HCT116 (cell line): ENCODE data around the gene KCNA2. TPM values are rescaled to one million over a fixed set of nuclear protein-coding genes. Genes with fewer than 3 reads are reported as not detected.

Experiments
- ATAC-seq: fragments of 200-7000 bp; cut with Tn5 transposase; 2 replicates; pipeline ENCODE4 v1.9.1; 2020; ENCODE audit warnings: mild to moderate bottlenecking, moderate library complexity
- BruUV-seq: library from RNA; stranded (reverse); fragments of 400-500 nt; replicated peaks from 2 replicates; lab custom pipeline; 2021; lab: Mats Ljungman, UMichigan
- CTCF ChIA-PET: fragments of 300-600 bp; sonication (Branson Sonifier 250); formaldehyde crosslinking; loops from one replicate; lab custom pipeline; 2021; ENCODE audit warnings: antibody characterized with exemption; lab: Charles Lee
- POLR2A ChIA-PET: fragments of 300-600, 350-600 bp; sonication (Branson Sonifier 250); formaldehyde crosslinking; loops from one replicate; lab custom pipeline; 2021; ENCODE audit warnings: antibody characterized with exemption; lab: Charles Lee
- RAD21 ChIA-PET, 2 experiments: fragments of 300-600 bp; sonication (Branson Sonifier 250); formaldehyde crosslinking; loops; one replicate each; lab custom pipeline; 2023; ENCODE audit warnings: low total read pairs in 2 of 2; ENCODE audit not compliant: uncharacterized antibody in 2 of 2, unreplicated experiment in 2 of 2, low non-redundant PET in 1 of 2; lab: Charles Lee
- DNase-seq: peaks from one replicate; pipeline ENCODE4 v3.0.0-alpha.2; 2010; ENCODE audit warnings: low read depth, low spot score
- H2AFZ ChIP-seq: fragments of 200-600 bp; shearing (Covaris generic), sonication (generic); 2 replicates; pipeline ENCODE4 v1.6.1; 2017; ENCODE audit warnings: low read depth, mixed run types, mixed read lengths, antibody characterized with exemption, low read length; ENCODE audit not compliant: poor library complexity, severe bottlenecking
- H3K27ac ChIP-seq: 2 replicates; pipeline ENCODE4 v1.5.1; 2012; ENCODE audit warnings: low read depth, low read length
- H3K27me3 ChIP-seq: fragments of 200-600 bp; sonication (generic); 2 replicates; pipeline ENCODE4 v1.6.1; 2016; ENCODE audit warnings: mixed run types, low read length, mixed read lengths; ENCODE audit not compliant: insufficient read depth
- H3K36me3 ChIP-seq, 2 experiments: fragments of 200-500 bp in 1 of 2; fragments of 200-600 bp in 1 of 2; sonication (Bioruptor generic) in 1 of 2; sonication (generic) in 1 of 2; 2 replicates each; pipeline versions ENCODE4 v1.5.1 to v1.6.1; 2014 to 2016; ENCODE audit warnings: low read length in 2 of 2, inconsistent platforms in 1 of 2, mixed read lengths in 1 of 2, mixed run types in 1 of 2; ENCODE audit not compliant: insufficient read depth in 2 of 2, control insufficient read depth in 1 of 2
- H3K4me1 ChIP-seq, 2 experiments: fragments of 200-600 bp in 1 of 2; sonication (generic) in 1 of 2; 2 replicates each; pipeline versions ENCODE4 v1.5.1 to v1.6.1; 2012 to 2017; ENCODE audit warnings: low read length in 2 of 2, inconsistent platforms in 1 of 2, mild to moderate bottlenecking in 1 of 2, mixed read lengths in 1 of 2, mixed run types in 1 of 2, moderate library complexity in 1 of 2; ENCODE audit not compliant: insufficient read depth in 2 of 2, control insufficient read depth in 1 of 2
- H3K4me2 ChIP-seq: fragments of 200-600 bp; sonication (generic); 2 replicates; pipeline ENCODE4 v1.6.1; 2017; ENCODE audit warnings: mixed run types, low read length, mixed read lengths
- H3K4me3 ChIP-seq, 2 experiments: fragments of 200-600 bp in 1 of 2; sonication (generic) in 1 of 2; replicated peaks in 1 of 2; 2 replicates each; pipeline ENCODE4 v1.5.1; 2011 to 2016; ENCODE audit warnings: low read length in 2 of 2, control low read depth in 1 of 2, low read depth in 1 of 2, mild to moderate bottlenecking in 1 of 2, mixed read lengths in 1 of 2, mixed run types in 1 of 2
- H3K79me2 ChIP-seq: fragments of 200-600 bp; sonication (generic); 2 replicates; pipeline ENCODE4 v1.6.1; 2017; ENCODE audit warnings: mild to moderate bottlenecking, mixed run types, low read length, moderate library complexity, mixed read lengths; ENCODE audit not compliant: insufficient read depth
- H3K9ac ChIP-seq: fragments of 200-600 bp; sonication (generic); 2 replicates; pipeline ENCODE4 v1.6.1; 2016; ENCODE audit warnings: low read length, mixed read lengths
- H3K9me2 ChIP-seq: fragments of 200-600 bp; sonication (generic), shearing (Covaris generic); 2 replicates; pipeline ENCODE4 v1.6.1; 2017; ENCODE audit warnings: mixed run types, mild to moderate bottlenecking, moderate library complexity; ENCODE audit not compliant: insufficient read depth
- H3K9me3 ChIP-seq, 2 experiments: fragments of 200-500 bp in 1 of 2; fragments of 200-600 bp in 1 of 2; sonication (Bioruptor generic) in 1 of 2; sonication (generic) in 1 of 2; 2 replicates each; pipeline ENCODE4 v1.6.1; 2014 to 2017; ENCODE audit warnings: low read length in 2 of 2, mixed read lengths in 2 of 2, inconsistent platforms in 1 of 2, low read depth in 1 of 2, mild to moderate bottlenecking in 1 of 2, mixed run types in 1 of 2, moderate library complexity in 1 of 2; ENCODE audit not compliant: control insufficient read depth in 1 of 2, insufficient read depth in 1 of 2
- H4K20me1 ChIP-seq: fragments of 200-600 bp; sonication (generic), shearing (Covaris generic); 2 replicates; pipeline ENCODE4 v1.6.1; 2017; ENCODE audit warnings: mixed run types, mild to moderate bottlenecking, moderate library complexity; ENCODE audit not compliant: insufficient read depth
- CBX3 ChIP-seq: IDR thresholded peaks from 2 replicates; pipeline ENCODE4 v1.6.1; 2012; ENCODE audit warnings: low read depth
- EZH2 ChIP-seq: fragments of 200-600 bp; sonication (generic); IDR thresholded peaks from 2 replicates; pipeline ENCODE4 v1.6.1; 2017; ENCODE audit warnings: antibody characterized with exemption, mixed run types
- JUND ChIP-seq: IDR thresholded peaks from 2 replicates; pipeline ENCODE4 v1.6.1; 2012
- SRF ChIP-seq: IDR thresholded peaks from 2 replicates; pipeline ENCODE4 v1.6.1; 2012; ENCODE audit warnings: low read depth
- intact Hi-C: fragments of 100-400 bp; cut with micrococcal nuclease; formaldehyde crosslinking; loops from 2 replicates; pipeline ENCODE4 v1.10.0; 2022
- total RNA-seq: library from RNA; stranded (reverse); gene quantifications from one replicate; pipeline ENCODE4 v1.2.1, GENCODE V29; 2021; ENCODE audit not compliant: unreplicated experiment
- TF ChIP-seq, protein P1 (sequence below), 3 experiments: fragments of 200-600 bp in 1 of 3; sonication (generic) in 1 of 3; IDR thresholded peaks in 2 of 3; conservative IDR thresholded peaks in 1 of 3; 2 replicates each; pipeline ENCODE4 v1.5.1; 2012 to 2017; ENCODE audit warnings: low read depth in 2 of 3, low read length in 2 of 3, antibody characterized with exemption in 1 of 3, borderline replicate concordance in 1 of 3, control low read depth in 1 of 3, mild to moderate bottlenecking in 1 of 3, mixed read lengths in 1 of 3, mixed run types in 1 of 3, moderate library complexity in 1 of 3; ENCODE audit not compliant: insufficient read depth in 1 of 3
- TF ChIP-seq, protein P2 (sequence below): IDR thresholded peaks from 2 replicates; pipeline ENCODE4 v1.6.1; 2012; ENCODE audit warnings: low read depth
- TF ChIP-seq, protein P3 (sequence below): IDR thresholded peaks from 2 replicates; pipeline ENCODE4 v1.6.1; 2011; ENCODE audit warnings: mild to moderate bottlenecking, low read length, moderate library complexity; ENCODE audit not compliant: insufficient replicate concordance; ENCODE audit errors: extremely low read depth
- TF ChIP-seq, protein P4 (sequence below): IDR thresholded peaks from 2 replicates; pipeline ENCODE4 v1.6.1; 2012

The KCNA2 gene
- total RNA-seq, 1 experiment from 2014 or later, result not detected

DNA sequence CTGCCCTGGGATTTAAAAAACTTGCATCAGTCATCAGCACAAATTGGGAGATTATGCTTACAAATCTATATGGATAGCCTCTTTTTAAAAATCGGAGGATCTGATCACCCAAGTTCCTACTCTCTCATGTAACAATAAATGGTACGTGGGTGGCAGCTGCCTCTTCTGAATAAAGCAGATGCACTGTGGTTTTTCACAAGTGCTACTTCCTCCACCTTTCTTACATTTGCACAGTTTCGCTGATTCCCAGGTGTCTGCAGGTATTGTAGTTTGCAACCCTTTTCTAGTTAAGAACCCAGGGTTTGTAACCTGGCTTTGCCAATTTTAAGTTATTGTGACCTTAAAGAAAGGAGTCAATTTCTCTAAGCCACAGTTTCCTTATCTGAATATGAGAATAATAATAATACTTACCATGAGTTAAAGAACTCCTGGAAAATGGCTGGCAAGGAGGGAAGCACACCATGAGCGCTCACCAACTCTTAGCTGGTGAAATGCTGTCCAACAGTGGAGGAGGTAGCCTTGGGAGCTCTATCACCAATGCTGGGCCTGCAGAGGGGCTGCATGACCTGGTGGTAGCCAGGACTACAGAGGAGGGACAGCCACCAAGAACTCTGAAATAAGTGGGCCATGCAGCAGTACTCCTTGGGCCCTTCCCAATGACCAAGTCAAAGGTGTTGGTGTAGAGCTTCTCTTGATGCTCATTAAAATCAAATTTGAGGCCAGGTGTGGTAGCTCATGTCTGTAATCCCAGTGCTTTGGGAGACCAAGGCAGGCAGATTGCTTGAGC, 30.2 kb upstream of the KCNA2 start (continued):
- TF ChIP-seq, protein P1, sequence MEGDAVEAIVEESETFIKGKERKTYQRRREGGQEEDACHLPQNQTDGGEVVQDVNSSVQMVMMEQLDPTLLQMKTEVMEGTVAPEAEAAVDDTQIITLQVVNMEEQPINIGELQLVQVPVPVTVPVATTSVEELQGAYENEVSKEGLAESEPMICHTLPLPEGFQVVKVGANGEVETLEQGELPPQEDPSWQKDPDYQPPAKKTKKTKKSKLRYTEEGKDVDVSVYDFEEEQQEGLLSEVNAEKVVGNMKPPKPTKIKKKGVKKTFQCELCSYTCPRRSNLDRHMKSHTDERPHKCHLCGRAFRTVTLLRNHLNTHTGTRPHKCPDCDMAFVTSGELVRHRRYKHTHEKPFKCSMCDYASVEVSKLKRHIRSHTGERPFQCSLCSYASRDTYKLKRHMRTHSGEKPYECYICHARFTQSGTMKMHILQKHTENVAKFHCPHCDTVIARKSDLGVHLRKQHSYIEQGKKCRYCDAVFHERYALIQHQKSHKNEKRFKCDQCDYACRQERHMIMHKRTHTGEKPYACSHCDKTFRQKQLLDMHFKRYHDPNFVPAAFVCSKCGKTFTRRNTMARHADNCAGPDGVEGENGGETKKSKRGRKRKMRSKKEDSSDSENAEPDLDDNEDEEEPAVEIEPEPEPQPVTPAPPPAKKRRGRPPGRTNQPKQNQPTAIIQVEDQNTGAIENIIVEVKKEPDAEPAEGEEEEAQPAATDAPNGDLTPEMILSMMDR (IDR thresholded peaks at IDR 0.05 in 2 of 3, conservative IDR thresholded peaks at IDR 0.05 in 1 of 3; ENCODE audit: borderline replicate concordance in 1 of 3, insufficient read depth in 1 of 3, low read depth in 2 of 3, low read length in 2 of 3), result no peak
- TF ChIP-seq EZH2, result no peak
- TF ChIP-seq SRF, result no peak

DNA sequence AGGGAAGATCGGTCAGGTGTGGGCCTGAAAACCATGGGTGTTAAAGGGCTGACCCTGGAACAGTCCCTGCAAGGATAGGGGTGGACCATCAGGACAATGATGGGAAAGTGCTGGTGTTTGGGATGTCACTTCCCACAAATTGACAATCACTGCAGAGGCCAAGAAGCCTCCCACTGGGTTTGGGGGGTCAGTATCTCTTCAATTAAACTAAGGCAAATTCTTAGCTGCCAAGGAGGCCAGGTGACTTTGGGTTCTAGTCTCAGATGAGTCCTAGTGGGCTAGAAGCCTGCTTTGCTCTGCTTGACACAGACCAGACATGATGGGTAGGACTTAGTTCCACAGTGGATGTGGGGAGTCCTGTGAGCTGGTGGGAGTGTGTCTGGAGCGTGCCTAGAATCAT, 29.3 kb upstream of the KCNA2 start:
- Histone ChIP-seq H3K9me2 (no peaks in the 10 kb centered on the region), H3K27ac (no peak overlapping the region), H3K4me1 (0 out of 4 replicates have a peak, but pooled peaks cover 0 to 3% of the 10 kb centered on the region in 2 experiments), H2AFZ (no peak overlapping the region), H3K9me3 (no peaks in the 10 kb centered on the region), H3K79me2 (no peaks in the 10 kb centered on the region), H3K9ac (no peak overlapping the region), H3K36me3 (no peaks in the 10 kb centered on the region), H3K27me3 (peaks cover 48% of the 10 kb centered on the region), H3K4me3 (no peak overlapping the region), H4K20me1 (no peaks in the 10 kb centered on the region), H3K4me2 (no peak overlapping the region)
- ChIA-PET CTCF (no interaction called here), RAD21 (no interaction called here), POLR2A (no interaction called here)
- ATAC-seq, result no peak
- no TSS peak for BruUV-seq
- intact Hi-C loops, result no loop called here
- DNase-seq, result no peak
- TF ChIP-seq, protein P1 (IDR thresholded peaks at IDR 0.05 in 2 of 3, conservative IDR thresholded peaks at IDR 0.05 in 1 of 3; ENCODE audit: borderline replicate concordance in 1 of 3, insufficient read depth in 1 of 3, low read depth in 2 of 3, low read length in 2 of 3), result no peak
- no peak for TF ChIP-seq JUND
- TF ChIP-seq, protein P2, sequence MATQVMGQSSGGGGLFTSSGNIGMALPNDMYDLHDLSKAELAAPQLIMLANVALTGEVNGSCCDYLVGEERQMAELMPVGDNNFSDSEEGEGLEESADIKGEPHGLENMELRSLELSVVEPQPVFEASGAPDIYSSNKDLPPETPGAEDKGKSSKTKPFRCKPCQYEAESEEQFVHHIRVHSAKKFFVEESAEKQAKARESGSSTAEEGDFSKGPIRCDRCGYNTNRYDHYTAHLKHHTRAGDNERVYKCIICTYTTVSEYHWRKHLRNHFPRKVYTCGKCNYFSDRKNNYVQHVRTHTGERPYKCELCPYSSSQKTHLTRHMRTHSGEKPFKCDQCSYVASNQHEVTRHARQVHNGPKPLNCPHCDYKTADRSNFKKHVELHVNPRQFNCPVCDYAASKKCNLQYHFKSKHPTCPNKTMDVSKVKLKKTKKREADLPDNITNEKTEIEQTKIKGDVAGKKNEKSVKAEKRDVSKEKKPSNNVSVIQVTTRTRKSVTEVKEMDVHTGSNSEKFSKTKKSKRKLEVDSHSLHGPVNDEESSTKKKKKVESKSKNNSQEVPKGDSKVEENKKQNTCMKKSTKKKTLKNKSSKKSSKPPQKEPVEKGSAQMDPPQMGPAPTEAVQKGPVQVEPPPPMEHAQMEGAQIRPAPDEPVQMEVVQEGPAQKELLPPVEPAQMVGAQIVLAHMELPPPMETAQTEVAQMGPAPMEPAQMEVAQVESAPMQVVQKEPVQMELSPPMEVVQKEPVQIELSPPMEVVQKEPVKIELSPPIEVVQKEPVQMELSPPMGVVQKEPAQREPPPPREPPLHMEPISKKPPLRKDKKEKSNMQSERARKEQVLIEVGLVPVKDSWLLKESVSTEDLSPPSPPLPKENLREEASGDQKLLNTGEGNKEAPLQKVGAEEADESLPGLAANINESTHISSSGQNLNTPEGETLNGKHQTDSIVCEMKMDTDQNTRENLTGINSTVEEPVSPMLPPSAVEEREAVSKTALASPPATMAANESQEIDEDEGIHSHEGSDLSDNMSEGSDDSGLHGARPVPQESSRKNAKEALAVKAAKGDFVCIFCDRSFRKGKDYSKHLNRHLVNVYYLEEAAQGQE, result no peak
- TF ChIP-seq, protein P3, sequence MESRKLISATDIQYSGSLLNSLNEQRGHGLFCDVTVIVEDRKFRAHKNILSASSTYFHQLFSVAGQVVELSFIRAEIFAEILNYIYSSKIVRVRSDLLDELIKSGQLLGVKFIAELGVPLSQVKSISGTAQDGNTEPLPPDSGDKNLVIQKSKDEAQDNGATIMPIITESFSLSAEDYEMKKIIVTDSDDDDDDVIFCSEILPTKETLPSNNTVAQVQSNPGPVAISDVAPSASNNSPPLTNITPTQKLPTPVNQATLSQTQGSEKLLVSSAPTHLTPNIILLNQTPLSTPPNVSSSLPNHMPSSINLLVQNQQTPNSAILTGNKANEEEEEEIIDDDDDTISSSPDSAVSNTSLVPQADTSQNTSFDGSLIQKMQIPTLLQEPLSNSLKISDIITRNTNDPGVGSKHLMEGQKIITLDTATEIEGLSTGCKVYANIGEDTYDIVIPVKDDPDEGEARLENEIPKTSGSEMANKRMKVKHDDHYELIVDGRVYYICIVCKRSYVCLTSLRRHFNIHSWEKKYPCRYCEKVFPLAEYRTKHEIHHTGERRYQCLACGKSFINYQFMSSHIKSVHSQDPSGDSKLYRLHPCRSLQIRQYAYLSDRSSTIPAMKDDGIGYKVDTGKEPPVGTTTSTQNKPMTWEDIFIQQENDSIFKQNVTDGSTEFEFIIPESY, result no peak
- TF ChIP-seq CBX3, result no peak
- TF ChIP-seq, protein P4, sequence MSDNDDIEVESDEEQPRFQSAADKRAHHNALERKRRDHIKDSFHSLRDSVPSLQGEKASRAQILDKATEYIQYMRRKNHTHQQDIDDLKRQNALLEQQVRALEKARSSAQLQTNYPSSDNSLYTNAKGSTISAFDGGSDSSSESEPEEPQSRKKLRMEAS, result no peak
